Activated CD8-positive, alpha-beta T cell treated with anti-CD3 and anti-CD28 coated beads for 36 hours (primary cell): Measurements from ENCODE around the gene UTP3. TPM values are rescaled to one million over a fixed set of nuclear protein-coding genes. Genes with fewer than 3 reads are reported as not detected.
"Not testable (repeated sequence)": the region's sequence is repeated elsewhere in the genome, so short reads cannot be mapped to it uniquely, and the experiment has no call there.

Experiments used
- ATAC-seq: fragments of 200-7000 bp; cut with Tn5 transposase; one replicate; pipeline ENCODE4 v1.10.0; 2021; ENCODE audit warnings: mild to moderate bottlenecking, moderate library complexity
- CTCF ChIA-PET: fragments of 350-600 bp; sonication (Branson Sonifier 250); formaldehyde crosslinking; loops from one replicate; lab custom pipeline; 2021; ENCODE audit warnings: antibody characterized with exemption; lab: Charles Lee
- POLR2A ChIA-PET: fragments of 350-600 bp; sonication (Branson Sonifier 250); formaldehyde crosslinking; loops from one replicate; lab custom pipeline; 2021; ENCODE audit warnings: antibody characterized with exemption; lab: Charles Lee
- DNase-seq: peaks from one replicate; pipeline ENCODE4 v3.0.0-alpha.2; 2020
- H3K27ac Mint-ChIP-seq: one replicate; pipeline ENCODE4 v1.8.0; 2021; ENCODE audit warnings: mild to moderate bottlenecking, mixed read lengths
- H3K27me3 Mint-ChIP-seq: one replicate; pipeline ENCODE4 v1.8.0; 2021; ENCODE audit warnings: mixed read lengths
- H3K36me3 Mint-ChIP-seq: one replicate; pipeline ENCODE4 v1.8.0; 2021; ENCODE audit warnings: low read depth, mixed read lengths
- H3K4me1 Mint-ChIP-seq: one replicate; pipeline ENCODE4 v1.8.0; 2021; ENCODE audit warnings: low read depth, mixed read lengths
- H3K4me3 Mint-ChIP-seq: one replicate; pipeline ENCODE4 v1.8.0; 2021; ENCODE audit warnings: mild to moderate bottlenecking, moderate library complexity, mixed read lengths
- H3K9me3 Mint-ChIP-seq: one replicate; pipeline ENCODE4 v1.8.0; 2021; ENCODE audit warnings: mixed read lengths
- intact Hi-C: fragments of 100-400 bp; cut with micrococcal nuclease; formaldehyde crosslinking; loops from one replicate; pipeline ENCODE4 v1.10.0; 2022
- total RNA-seq, 2 experiments: library from RNA; stranded (reverse); gene quantifications; one replicate each; pipeline ENCODE4 v1.2.3, GENCODE V29; 2021
- TF ChIP-seq, protein P1 (sequence below): fragments of 200-600 bp; IDR thresholded peaks from one replicate; pipeline ENCODE4 v1.8.0; 2022; ENCODE audit warnings: antibody characterized with exemption, mild to moderate bottlenecking

The UTP3 gene
- total RNA-seq, 2 experiments from 2014 or later: 31.0 to 33.5 TPM

DNA sequence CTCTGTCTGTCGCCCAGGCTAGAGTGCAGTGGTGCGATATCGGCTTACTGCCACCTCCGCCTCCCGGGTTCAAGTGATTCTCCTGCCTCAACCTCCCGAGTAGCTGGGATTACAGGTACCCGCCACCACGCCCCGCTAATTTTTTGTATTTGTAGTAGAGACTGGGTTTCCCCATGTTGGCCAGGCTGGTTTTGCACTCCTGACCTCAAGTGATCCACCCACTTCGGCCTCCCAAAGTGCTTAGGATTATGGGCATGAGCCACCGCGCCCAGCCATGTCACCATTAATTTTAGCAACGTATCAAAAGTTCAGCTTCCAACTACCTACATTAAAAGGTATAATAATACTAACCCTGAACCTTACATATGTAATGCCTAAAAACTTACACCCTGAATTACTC, 940 bp upstream of the UTP3 start:
- ChIA-PET POLR2A (interaction anchor here (0.6 to 3.7 kb wide), 2 partner anchors 18 to 70 kb away, joined by 3 to 40 read pairs; no protein-coding TSS in a partner anchor), CTCF (interaction anchor here (0.6 to 7.8 kb wide), 6 partner anchors 9 to 87 kb away, joined by 3 to 79 read pairs (median 4); no protein-coding TSS in a partner anchor)
- ATAC-seq (no peak), DNase-seq (peak; percentile 52)
- intact Hi-C loops: loop anchor here (5.0 kb wide), 2 partner anchors 35 to 150 kb away; partner anchors contain the start of gene GRSF1
- peaks cover under 1% of the 10 kb centered on the region for H3K9me3 Mint-ChIP-seq
- TF ChIP-seq, protein P1, sequence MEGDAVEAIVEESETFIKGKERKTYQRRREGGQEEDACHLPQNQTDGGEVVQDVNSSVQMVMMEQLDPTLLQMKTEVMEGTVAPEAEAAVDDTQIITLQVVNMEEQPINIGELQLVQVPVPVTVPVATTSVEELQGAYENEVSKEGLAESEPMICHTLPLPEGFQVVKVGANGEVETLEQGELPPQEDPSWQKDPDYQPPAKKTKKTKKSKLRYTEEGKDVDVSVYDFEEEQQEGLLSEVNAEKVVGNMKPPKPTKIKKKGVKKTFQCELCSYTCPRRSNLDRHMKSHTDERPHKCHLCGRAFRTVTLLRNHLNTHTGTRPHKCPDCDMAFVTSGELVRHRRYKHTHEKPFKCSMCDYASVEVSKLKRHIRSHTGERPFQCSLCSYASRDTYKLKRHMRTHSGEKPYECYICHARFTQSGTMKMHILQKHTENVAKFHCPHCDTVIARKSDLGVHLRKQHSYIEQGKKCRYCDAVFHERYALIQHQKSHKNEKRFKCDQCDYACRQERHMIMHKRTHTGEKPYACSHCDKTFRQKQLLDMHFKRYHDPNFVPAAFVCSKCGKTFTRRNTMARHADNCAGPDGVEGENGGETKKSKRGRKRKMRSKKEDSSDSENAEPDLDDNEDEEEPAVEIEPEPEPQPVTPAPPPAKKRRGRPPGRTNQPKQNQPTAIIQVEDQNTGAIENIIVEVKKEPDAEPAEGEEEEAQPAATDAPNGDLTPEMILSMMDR: no peak
- no peaks in the 10 kb centered on the region for H3K27me3 Mint-ChIP-seq
- H3K4me1 Mint-ChIP-seq: peaks cover 27% of the 10 kb centered on the region
- peak overlapping the region; percentile 97 for H3K4me3 Mint-ChIP-seq
- H3K27ac Mint-ChIP-seq: peak overlapping the region; percentile 94
- peaks cover 33% of the 10 kb centered on the region for H3K36me3 Mint-ChIP-seq

DNA sequence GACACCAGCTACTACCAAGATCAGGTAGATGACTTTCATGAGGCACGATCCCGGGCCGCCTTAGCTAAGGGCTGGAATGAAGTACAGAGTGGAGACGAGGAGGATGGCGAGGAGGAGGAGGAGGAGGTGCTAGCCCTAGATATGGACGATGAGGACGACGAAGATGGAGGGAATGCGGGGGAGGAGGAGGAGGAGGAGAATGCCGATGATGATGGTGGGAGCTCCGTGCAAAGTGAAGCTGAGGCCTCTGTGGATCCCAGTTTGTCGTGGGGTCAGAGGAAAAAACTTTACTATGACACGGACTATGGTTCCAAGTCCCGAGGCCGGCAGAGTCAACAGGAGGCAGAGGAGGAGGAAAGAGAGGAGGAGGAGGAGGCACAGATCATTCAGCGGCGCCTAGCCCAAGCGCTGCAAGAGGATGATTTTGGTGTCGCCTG, 481 bp downstream of the UTP3 start:
- no peaks in the 10 kb centered on the region for H3K27me3 Mint-ChIP-seq
- peaks cover 33% of the 10 kb centered on the region for H3K4me1 Mint-ChIP-seq
- peak overlapping the region; percentile 94 for H3K27ac Mint-ChIP-seq
- H3K4me3 Mint-ChIP-seq: peak overlapping the region; percentile 97
- ATAC-seq (peak; percentile 2), DNase-seq (no peak)
- ChIA-PET CTCF (interaction anchor here (0.8 to 7.8 kb wide), 7 partner anchors 10 to 322 kb away, joined by 3 to 79 read pairs (median 6); partner anchors contain the start of gene GRSF1), POLR2A (interaction anchor here (0.6 to 3.7 kb wide), 13 partner anchors 8 to 321 kb away, joined by 3 to 40 read pairs (median 3); partner anchors contain the start of genes DCK and GRSF1)
- intact Hi-C loops: loop anchor here (2.0 to 5.0 kb wide), 3 partner anchors 16 to 148 kb away; partner anchors contain the start of gene GRSF1
- TF ChIP-seq, protein P1: no peak
- peaks cover 37% of the 10 kb centered on the region for H3K36me3 Mint-ChIP-seq
- H3K9me3 Mint-ChIP-seq: no peaks in the 10 kb centered on the region

DNA sequence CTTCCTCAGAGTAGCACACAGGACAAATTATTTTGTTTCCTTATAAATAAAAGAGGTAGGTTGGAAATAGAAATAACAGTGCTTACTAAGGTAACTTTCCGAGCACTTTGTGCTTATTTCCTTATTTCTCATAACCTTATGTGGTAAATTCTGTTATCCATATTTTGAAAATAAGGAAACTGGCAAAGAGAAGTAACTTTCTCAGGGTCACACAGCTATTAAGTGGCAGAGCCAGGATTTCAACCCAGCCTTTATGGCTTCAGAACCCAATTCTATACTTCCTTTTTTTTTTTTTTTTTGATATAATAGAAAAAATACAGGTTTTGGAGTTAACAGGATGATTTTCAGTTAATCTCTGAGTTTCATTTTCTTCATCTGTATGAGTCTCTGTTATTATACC, 3.3 kb downstream of the UTP3 start:
- ChIA-PET CTCF (interaction anchor here (1.6 to 7.8 kb wide), 2 partner anchors 12 to 39 kb away, joined by 5 to 79 read pairs; no protein-coding TSS in a partner anchor), POLR2A (interaction anchor here (0.6 to 1.0 kb wide), 3 partner anchors 9 to 384 kb away, joined by 3 read pairs; no protein-coding TSS in a partner anchor)
- Mint-ChIP-seq H3K4me1 (peaks cover 29% of the 10 kb centered on the region), H3K27me3 (no peaks in the 10 kb centered on the region), H3K4me3 (peak overlapping the region; percentile 97), H3K9me3 (no peaks in the 10 kb centered on the region), H3K36me3 (peaks cover 37% of the 10 kb centered on the region), H3K27ac (peak overlapping the region; percentile 11)
- DNase-seq: no peak
- TF ChIP-seq, protein P1: no peak
- no peak for ATAC-seq
- intact Hi-C loops: no loop called here

DNA sequence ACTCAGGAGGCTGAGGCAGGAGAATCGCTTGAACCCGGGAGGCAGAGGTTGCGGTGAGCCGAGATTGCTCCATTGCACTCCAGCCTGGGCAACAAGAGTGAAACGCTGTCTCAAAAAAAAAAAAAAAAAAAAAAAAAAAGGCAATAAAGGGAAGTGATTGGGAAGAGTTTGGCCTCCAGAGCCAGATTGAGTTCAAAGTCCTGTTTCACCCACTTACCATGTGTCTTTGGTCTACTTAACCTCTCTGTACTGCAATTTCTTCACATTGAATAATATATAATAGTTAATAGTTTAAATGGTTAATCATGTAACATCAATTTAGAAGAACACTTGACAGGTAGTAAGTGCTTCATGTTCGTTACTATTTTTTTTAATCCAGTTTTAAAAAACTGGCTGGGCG, 6.3 kb downstream of the UTP3 start:
- H3K4me3 Mint-ChIP-seq, H3K27ac Mint-ChIP-seq, CTCF ChIA-PET, H3K9me3 Mint-ChIP-seq, DNase-seq, intact Hi-C loops, H3K27me3 Mint-ChIP-seq, ATAC-seq: not testable (repeated sequence)
- Mint-ChIP-seq H3K36me3 (peaks cover 23% of the 10 kb centered on the region), H3K4me1 (peaks cover 24% of the 10 kb centered on the region)
- POLR2A ChIA-PET: interaction anchor here (1.1 kb wide), 1 partner anchor 10 kb away, joined by 3 read pairs; no protein-coding TSS in a partner anchor

DNA sequence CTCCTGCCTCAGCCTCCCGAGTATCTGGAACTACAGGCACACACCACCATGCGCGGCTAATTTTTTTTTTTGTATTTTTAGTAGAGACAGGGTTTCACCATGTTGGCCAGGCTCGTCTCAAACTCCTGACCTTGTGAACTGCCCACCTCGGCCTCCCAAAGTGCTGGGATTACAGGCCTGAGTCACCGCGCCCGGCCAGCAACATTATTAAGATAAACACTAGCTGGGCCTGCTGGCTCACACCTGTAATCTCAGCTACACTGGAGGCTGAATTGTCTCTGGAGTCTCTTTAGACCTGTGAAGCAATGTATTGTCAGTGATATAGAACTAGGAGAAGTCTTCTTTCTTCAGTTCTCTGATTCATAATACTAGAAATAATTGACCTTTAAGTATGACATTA, 10.1 kb downstream of the UTP3 start:
- CTCF ChIA-PET: interaction anchor here (1.2 kb wide), 1 partner anchor 9 kb away, joined by 3 read pairs; no protein-coding TSS in a partner anchor
- DNase-seq, H3K9me3 Mint-ChIP-seq, ATAC-seq, H3K4me1 Mint-ChIP-seq, H3K4me3 Mint-ChIP-seq, H3K36me3 Mint-ChIP-seq, intact Hi-C loops, POLR2A ChIA-PET, H3K27me3 Mint-ChIP-seq, H3K27ac Mint-ChIP-seq: not testable (repeated sequence)

DNA sequence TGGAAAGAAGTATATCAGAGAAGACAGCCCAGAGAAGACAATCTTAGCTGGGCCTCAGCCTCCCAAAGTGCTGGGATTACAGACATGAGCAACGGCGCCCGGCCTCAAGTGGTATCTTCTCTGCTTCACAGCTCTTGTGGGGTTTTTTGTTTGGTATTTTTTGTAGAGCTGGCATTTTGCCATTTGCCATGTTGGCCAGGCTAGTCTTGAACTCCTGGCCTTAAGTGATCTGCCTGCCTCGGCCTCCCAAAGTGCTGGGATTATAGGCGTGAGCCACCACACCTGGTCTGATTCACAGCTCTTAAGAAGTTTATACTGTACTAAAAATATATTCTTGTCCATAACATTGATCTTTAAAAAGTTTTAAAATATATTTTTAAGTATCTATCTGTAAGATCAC, 12.4 kb downstream of the UTP3 start:
- intact Hi-C loops: no loop called here
- POLR2A ChIA-PET: interaction anchor here (0.6 to 1.4 kb wide), 3 partner anchors 9 to 138 kb away, joined by 3 read pairs; no protein-coding TSS in a partner anchor
- H3K9me3 Mint-ChIP-seq: no peaks in the 10 kb centered on the region
- no peak overlapping the region for H3K4me3 Mint-ChIP-seq
- DNase-seq (no peak), ATAC-seq (no peak)
- H3K36me3 Mint-ChIP-seq: no peaks in the 10 kb centered on the region
- H3K27ac Mint-ChIP-seq: no peak overlapping the region
- TF ChIP-seq, protein P1: no peak
- peaks cover 9% of the 10 kb centered on the region for H3K4me1 Mint-ChIP-seq
- H3K27me3 Mint-ChIP-seq: no peaks in the 10 kb centered on the region
- CTCF ChIA-PET: interaction anchor here (1.0 to 7.7 kb wide), 3 partner anchors 10 to 49 kb away, joined by 3 to 79 read pairs (median 6); partner anchors contain the start of gene UTP3
